Activated CD4-positive, alpha-beta T cell treated with anti-CD3 and anti-CD28 coated beads for 1 hour (primary cell): ENCODE results near the gene MAX.

ENCODE experiments used
- DNase-seq: peaks from one replicate; pipeline ENCODE4 v3.0.0-alpha.2; 2020

Gene MAX

GRCh38 chr14:65102441-65103149 lies at the start of gene MAX:
Gene MAX (minus strand): TSS chr14:65102517. CDS start chr14:65102339, 178 bp downstream.
- peak; percentile 99 for DNase-seq

DNA sequence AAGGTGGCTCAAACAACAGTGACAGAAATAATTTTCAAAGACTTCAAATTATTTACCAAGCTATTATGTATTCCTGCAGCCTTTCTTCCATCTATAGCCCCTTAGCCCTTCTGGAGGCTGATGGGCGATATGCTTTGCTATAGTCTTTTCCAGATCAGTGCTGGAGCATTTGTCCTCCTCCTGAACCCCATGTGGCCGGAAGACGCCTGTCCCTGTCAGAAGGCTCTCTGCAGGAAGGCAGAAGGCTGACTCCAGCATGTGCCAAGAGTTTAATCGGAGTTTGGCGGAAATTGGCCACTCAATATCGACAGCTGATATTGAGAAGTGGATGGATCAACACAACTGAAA lies 49.3 kb upstream of the MAX start:
- no peak for DNase-seq

- DNase-seq = no peak
Measured at GRCh38 chr14:65150898-65151608, 48.7 kb upstream of the MAX start.

DNA sequence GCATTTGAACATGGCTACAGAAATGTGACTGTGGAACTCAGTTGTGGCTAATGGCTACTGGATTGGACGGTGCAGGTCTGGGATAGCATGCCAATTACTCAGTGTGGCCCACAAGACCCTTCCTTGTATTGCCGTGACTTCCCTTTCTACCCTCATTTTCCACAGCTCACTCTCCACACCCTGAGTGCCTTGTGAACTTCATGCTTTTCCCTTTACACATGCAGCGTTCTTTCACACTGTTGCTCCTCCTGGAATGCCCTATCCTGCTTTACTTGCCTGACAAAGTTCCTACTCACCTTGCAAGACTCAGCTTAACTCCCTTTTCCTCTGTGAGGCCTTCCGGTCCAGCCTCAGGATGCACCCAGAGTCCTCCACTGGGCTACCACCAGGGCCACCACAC lies 46.8 kb upstream of the MAX start:
- DNase-seq = no peak

GRCh38 chr14:65144170-65144569 lies 41.9 kb upstream of the MAX start:
- no peak for DNase-seq

DNA sequence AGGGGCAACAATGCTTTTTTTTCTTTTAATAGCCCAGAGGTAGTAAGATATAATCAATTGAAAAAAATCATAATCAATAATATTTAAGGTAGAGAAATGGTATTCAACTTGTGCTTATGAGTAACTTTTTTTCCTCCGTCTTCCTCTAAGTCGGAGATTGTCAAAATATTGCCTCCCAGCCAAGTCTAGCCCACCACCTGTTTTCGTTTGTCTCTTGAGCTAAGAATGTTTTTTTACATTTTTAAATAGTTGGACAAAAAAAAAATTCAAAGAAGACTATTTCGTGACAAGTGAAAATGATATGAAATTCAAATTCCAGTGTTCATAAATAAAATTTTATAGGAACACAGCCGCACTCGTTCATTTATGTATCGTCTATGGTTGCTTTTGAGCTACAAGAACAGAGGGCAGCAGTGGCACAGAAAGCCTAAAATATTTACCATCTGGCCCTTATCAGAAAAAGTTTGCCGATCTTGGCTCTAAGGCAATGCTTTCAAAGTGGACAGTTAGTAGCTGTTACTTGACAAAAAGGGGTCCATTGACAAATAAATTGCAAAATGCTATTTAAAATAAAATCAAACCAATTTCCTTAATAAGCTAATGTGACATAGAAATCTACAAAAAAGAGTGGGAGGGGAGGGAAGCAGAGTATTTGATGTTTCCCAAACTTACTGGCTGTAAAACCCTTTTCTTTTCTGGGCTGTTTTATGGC lies 40.8 kb upstream of the MAX start:
- DNase-seq = no peak

GRCh38 chr14:65142429-65142828 lies 40.1 kb upstream of the MAX start:
- no peak for DNase-seq

- DNase-seq = no peak
Measured at GRCh38 chr14:65141523-65141922, 39.2 kb upstream of the MAX start.

GRCh38 chr14:65137648-65138307 lies 35.5 kb upstream of the MAX start:
- no peak for DNase-seq

DNA sequence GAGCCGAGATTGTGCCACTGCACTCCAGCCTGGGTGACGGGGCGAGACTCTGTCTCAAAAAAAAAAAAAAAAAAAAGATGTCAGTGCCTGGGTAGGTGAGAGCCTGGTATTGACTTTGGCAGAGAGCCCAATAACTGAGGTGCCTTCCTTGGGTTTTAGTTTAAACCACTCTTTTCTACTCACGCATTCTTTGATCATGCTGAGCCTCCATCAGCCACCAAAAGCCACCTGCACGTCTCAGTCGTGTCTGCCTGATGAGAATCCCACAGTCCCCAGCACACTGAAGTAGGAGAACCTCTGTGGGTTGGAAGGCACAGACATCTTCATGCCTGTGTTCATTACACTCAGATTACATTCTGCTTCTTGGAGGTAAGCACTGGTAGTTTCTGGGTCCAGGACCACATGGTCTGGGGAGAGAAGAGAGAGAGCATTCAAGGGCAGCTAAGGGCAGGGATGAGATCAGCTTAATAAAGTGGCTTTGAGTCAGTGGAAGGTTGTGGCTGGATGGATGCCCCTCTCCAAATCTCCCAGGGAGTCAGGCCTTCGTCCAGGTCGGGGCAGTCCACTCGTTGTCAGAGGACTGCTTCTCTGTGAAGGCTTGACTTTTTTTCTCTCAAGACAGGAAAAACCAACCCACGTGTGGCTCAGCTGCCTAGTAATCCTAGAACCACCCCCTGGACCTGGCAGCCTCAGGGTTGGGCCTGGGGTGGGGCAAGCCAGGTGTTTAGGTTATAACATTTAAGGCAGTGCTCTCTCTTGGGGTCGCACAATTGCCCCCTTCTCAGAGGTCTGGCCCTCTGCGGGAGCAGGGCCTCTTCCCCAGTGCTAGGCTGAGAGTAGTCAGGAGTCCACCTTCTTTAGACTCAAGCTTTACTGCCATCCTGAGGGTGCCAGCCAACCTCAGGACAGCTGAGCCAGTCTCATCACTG lies 32.6 kb upstream of the MAX start:
- no peak for DNase-seq

GRCh38 chr14:65132855-65133254 lies 30.5 kb upstream of the MAX start:
- DNase-seq = no peak

GRCh38 chr14:65131301-65131701 lies 29.0 kb upstream of the MAX start:
- no peak for DNase-seq

- no peak for DNase-seq
Measured at GRCh38 chr14:65128096-65128495, 25.8 kb upstream of the MAX start.

- no peak for DNase-seq
Measured at GRCh38 chr14:65117769-65118745, 15.7 kb upstream of the MAX start.

DNA sequence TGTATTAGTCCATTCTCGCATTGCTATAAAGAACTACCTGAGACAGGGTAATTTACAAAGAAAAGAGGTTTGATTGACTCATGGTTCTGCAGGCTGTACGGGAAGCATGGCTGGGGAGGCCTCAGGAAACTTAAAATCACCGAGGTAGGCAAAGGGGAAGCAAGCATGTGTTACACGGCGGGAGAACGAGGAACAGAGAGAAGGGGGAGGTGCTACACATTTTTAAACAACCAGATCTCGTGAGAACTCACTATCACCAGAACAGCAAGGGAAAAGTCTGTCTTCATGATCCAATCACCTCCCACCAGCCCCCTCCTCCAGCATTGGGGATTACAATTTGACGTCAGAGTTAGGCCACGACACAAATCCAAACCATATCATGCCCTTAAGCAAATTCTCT lies 13.3 kb upstream of the MAX start:
- DNase-seq = no peak

GRCh38 chr14:65110525-65110924 lies 8.2 kb upstream of the MAX start:
- no peak for DNase-seq

DNA sequence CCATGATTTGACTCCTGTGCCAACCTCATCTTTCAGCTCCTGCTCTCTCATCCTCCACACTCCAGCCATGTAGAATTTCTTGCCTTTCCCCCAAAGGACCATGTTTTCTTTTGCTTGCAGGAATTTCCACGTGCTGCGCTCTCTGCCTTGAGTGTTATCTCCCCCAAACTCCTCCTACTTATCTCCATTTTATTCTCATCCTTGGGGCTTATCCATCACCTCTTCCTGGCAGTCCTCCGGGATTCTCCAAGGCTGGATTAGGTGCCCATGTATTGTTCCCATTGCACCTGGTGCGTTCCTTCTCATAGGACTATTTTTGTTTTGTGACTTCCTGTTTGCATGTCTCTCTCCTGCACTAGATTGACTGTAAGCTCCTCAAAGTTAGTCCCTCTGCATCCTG lies 7.0 kb upstream of the MAX start:
- DNase-seq = no peak

- DNase-seq = no peak
Measured at GRCh38 chr14:65107200-65107599, 4.9 kb upstream of the MAX start.

DNA sequence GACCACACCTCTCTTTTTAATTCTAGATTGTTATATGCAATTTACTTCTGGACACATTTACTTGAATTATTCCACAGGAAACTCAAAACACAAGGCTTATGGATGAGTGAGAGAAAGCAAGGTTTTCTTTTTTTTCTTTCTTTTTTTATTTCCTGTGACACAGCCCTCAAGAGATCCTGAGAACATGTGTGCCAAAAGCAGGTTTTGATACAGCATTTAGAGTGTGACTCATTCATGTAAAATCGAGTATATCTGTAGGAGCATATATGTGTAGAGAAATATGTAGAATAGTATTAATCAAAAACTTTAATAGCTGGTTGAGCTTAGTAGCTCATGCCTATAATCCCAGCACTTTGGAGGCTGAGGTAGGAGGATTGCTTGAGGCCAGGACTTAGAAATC lies 4.4 kb upstream of the MAX start:
- no peak for DNase-seq

DNA sequence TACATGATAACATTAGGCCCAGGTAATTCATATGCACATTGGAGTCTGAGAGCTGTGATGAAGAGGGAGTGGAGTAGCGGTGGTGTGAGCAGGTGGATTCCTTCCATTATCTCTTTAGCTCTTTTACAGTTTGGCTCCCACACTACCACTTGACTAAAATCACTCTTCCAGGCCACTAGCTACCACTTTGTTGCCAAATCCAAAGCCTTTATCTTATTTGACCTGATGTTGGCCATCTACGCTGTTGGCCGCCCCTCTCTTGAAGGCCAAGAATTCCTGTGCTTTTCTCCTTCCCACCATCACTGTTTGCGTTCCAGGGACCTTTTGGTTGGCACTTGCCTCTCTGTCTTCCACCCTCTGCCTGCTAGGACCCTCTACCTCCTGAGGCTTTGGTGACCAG lies 4.0 kb upstream of the MAX start:
- no peak for DNase-seq

DNA sequence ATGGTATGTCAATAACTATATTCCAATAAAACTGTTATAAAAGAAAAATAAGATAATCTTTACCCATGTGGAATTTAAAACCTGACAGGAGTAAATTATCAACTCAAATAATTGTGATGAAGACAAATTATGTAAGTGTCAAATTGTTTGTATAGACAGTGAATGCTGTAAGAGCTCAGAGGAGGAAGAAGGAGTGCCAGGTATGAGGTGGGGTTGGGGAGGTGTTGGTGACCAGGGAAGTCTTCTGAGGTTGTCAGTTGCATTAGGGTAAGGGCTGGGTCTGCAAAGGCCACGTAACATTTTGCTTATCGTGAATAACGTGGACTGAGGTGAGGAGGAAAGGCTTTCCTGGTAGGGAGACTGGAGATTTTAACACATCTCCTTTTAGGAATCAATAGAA lies 2.5 kb upstream of the MAX start:
- DNase-seq = no peak
